Progenitor cell of endocrine pancreas (in vitro differentiated cells): ENCODE results near the gene GRB7. TPM values are rescaled to one million over a fixed set of nuclear protein-coding genes. Genes with fewer than 3 reads are reported as not detected.

Experiments
- DNase-seq: peaks from one replicate; pipeline ENCODE4 v3.0.0; 2021; ENCODE audit warnings: low spot score; ENCODE audit not compliant: unreplicated experiment
- H3K27ac Mint-ChIP-seq: 2 replicates; pipeline ENCODE4 v1.8.0; 2021; ENCODE audit warnings: mild to moderate bottlenecking, moderate library complexity, mixed read lengths
- H3K27me3 Mint-ChIP-seq: 2 replicates; pipeline ENCODE4 v1.8.0; 2021; ENCODE audit warnings: mixed read lengths
- H3K36me3 Mint-ChIP-seq: 2 replicates; pipeline ENCODE4 v1.8.0; 2022; ENCODE audit warnings: mixed read lengths; ENCODE audit not compliant: insufficient read depth
- H3K4me1 Mint-ChIP-seq: 2 replicates; pipeline ENCODE4 v1.8.0; 2021; ENCODE audit warnings: low read depth, mixed read lengths
- H3K4me3 Mint-ChIP-seq: 2 replicates; pipeline ENCODE4 v1.8.0; 2021; ENCODE audit warnings: low read depth, mild to moderate bottlenecking, moderate library complexity, mixed read lengths
- H3K9me3 Mint-ChIP-seq: 2 replicates; pipeline ENCODE4 v1.8.0; 2021; ENCODE audit warnings: low read depth, mixed read lengths
- total RNA-seq: library from RNA; stranded (reverse); gene quantifications from 2 replicates; pipeline ENCODE4 v1.2.1, GENCODE V29; 2021
- TF ChIP-seq, protein P1 (sequence below): fragments of 200-600 bp; sonication (generic); IDR thresholded peaks from one replicate; pipeline ENCODE4 v1.5.0; 2021; ENCODE audit warnings: antibody characterized with exemption, mild to moderate bottlenecking; ENCODE audit not compliant: unreplicated experiment

Gene GRB7
- total RNA-seq, 1 donor from 2014 or later: 29.9 TPM

DNA sequence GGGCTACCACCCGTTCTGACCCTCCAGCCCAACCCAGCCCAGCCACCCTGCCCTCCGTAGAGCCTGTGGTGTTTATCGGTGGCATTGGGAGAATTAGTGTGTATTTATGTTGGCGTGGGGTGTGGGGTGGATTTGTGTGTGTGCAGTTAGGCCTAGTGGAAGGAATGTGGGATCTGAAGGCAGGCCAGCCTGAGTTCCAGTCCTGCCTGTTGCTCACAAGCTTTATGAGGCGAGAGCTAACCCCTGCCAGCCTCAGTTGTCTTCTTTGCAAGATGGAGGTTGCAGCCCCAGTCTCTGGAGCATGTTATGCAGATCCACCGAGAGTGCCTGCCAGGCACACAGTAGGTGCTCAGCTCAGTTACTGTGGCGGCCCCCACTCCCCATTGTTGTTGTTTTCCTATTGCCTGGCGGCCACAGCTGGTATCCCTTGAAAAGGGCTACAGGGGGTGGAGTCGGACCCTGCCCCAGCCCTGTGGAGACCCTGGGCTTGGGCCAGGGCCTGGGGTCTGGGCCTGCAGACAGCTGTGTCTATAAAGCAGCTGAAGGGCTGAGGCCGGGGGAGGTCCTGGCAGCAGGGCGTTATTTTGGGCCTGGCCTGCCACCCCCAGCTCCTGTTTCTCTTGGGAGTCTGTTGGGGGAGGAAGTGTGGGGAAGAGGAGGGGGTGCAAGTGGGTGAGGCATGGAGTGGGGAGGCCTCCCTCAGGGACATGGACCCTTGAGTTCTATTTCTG, 32.8 kb upstream of the GRB7 start:
- Mint-ChIP-seq H3K36me3 (peaks cover 6% of the 10 kb centered on the region), H3K27me3 (no peaks in the 10 kb centered on the region), H3K9me3 (no peaks in the 10 kb centered on the region), H3K27ac (no peak overlapping the region), H3K4me1 (peaks cover 41% of the 10 kb centered on the region), H3K4me3 (no peak overlapping the region)
- TF ChIP-seq, protein P1, sequence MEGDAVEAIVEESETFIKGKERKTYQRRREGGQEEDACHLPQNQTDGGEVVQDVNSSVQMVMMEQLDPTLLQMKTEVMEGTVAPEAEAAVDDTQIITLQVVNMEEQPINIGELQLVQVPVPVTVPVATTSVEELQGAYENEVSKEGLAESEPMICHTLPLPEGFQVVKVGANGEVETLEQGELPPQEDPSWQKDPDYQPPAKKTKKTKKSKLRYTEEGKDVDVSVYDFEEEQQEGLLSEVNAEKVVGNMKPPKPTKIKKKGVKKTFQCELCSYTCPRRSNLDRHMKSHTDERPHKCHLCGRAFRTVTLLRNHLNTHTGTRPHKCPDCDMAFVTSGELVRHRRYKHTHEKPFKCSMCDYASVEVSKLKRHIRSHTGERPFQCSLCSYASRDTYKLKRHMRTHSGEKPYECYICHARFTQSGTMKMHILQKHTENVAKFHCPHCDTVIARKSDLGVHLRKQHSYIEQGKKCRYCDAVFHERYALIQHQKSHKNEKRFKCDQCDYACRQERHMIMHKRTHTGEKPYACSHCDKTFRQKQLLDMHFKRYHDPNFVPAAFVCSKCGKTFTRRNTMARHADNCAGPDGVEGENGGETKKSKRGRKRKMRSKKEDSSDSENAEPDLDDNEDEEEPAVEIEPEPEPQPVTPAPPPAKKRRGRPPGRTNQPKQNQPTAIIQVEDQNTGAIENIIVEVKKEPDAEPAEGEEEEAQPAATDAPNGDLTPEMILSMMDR: no peak
- DNase-seq: no peak

DNA sequence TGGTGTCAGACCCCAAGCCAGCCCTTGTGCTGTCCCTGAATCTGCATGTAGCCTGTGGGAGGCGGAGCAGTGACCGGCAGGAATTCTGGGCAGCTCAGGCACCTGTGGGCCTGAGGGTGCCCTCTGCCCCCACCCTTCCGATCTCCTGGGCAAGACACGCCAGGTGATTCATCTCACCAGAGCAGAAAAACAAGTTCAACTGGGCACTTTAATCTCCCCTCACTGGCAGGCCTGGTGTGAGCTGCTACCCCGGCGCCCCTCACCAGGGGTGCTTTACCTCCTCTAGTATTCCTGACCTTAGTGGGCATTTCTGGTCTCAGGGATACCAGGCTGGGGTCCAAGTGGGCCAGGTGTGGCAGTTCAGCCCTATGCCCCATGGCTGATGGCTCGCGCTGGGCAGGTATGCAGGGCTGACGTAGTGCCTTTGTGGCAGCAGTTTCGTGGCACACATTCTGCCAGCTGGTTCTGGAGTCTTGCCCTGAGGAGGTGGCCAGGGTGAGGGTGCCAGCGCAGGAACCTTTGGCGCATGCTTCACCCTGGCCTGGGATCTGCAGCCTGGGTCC, 31.9 kb upstream of the GRB7 start:
- H3K27me3 Mint-ChIP-seq: no peaks in the 10 kb centered on the region
- no peak overlapping the region for H3K27ac Mint-ChIP-seq
- H3K9me3 Mint-ChIP-seq: no peaks in the 10 kb centered on the region
- no peak for DNase-seq
- TF ChIP-seq, protein P1: no peak
- peaks cover 40% of the 10 kb centered on the region for H3K4me1 Mint-ChIP-seq
- H3K36me3 Mint-ChIP-seq: peaks cover 6% of the 10 kb centered on the region
- H3K4me3 Mint-ChIP-seq: no peak overlapping the region

DNA sequence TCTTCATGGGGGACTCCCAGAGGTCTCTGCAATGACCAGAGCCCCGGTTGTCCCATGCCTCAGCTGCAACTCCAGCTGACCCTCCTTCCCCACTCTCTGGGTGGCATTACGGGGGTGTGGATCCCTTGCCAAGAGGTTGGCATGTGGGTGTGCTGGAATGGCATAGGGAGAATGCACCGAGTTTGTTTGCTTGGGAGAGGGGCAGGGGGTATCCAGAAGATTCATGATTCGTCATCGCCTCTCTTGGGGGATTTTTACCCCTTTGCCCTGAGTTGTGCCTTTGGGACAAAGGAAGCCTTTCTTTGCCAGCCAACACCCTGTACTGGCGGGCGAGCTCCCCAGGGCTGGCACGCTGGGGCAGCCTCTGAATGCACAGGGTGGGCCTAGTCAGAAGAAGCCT, 31.4 kb upstream of the GRB7 start:
- Mint-ChIP-seq H3K27me3 (no peaks in the 10 kb centered on the region), H3K9me3 (no peaks in the 10 kb centered on the region), H3K4me1 (peaks cover 35% of the 10 kb centered on the region), H3K4me3 (no peak overlapping the region), H3K27ac (no peak overlapping the region), H3K36me3 (peaks cover 6% of the 10 kb centered on the region)
- TF ChIP-seq, protein P1: no peak
- DNase-seq: no peak

- H3K4me3 Mint-ChIP-seq: no peak overlapping the region
- peaks cover 6% of the 10 kb centered on the region for H3K36me3 Mint-ChIP-seq
- no peaks in the 10 kb centered on the region for H3K27me3 Mint-ChIP-seq
- H3K27ac Mint-ChIP-seq: peak overlapping the region; percentile 88
- H3K4me1 Mint-ChIP-seq: peaks cover 30% of the 10 kb centered on the region
- H3K9me3 Mint-ChIP-seq: no peaks in the 10 kb centered on the region
- TF ChIP-seq, protein P1: no peak
- no peak for DNase-seq
These were observed 30.8 kb upstream of the GRB7 start for GRCh38 chr17:39706921-39707337.

DNA sequence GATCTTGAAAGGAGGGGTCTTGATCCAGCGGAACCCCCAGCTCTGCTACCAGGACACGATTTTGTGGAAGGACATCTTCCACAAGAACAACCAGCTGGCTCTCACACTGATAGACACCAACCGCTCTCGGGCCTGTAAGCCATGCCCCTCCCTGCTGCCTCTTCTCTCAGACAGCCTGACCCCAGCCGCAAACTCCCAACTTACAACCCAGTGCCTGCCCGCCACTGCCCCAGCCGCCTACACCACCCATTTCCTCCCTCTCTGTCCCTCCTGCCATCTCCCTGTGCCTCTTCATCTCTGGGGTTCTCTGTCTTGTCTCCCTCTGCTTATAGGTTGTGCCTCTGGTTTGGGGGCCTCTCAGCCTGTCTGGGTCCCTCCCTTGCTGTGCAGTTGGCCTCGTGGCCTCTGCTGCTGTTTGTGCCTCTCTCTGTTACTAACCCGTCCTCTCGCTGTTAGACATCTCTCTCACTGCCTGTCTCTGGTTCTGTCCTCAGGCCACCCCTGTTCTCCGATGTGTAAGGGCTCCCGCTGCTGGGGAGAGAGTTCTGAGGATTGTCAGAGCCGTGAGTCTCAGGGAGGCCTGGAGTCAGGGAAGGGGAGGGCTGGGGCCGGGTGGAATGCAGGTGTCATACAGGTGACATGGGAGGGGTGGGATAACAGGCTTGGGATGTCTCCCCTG, 28.3 kb upstream of the GRB7 start:
- Mint-ChIP-seq H3K27ac (no peak overlapping the region), H3K4me3 (no peak overlapping the region), H3K27me3 (no peaks in the 10 kb centered on the region), H3K9me3 (no peaks in the 10 kb centered on the region), H3K36me3 (peaks cover 12% of the 10 kb centered on the region), H3K4me1 (peaks cover 10% of the 10 kb centered on the region)
- TF ChIP-seq, protein P1: no peak
- no peak for DNase-seq
